GM12801 (cell line): ENCODE measurements around the gene ZRANB3.

ENCODE experiments used
- TF ChIP-seq, protein P1 (sequence below): IDR thresholded peaks from one replicate; pipeline ENCODE4 v1.5.1; 2011; ENCODE audit warnings: control low read depth; ENCODE audit not compliant: insufficient read length; ENCODE audit errors: extremely low read depth

ZRANB3 gene

DNA sequence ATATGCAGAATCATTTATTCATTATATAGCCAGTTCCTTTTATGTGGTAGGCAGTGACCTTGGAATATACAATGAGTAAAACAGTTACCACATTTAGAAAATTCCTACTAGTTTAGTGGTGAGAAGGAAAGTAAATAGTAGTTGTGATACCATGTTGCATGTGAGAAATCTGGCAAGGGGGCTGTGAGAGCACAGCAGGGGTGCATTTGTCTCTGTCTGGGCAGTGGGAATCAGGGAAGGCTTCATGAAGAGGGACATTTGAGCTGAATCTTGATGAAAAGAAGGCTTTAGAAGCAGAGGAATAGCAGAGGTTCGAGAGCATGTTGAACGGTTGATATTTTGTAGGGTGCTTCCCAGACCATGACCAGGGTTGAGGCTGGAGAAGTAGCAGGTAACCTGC, 400.3 kb downstream of the ZRANB3 start:
- TF ChIP-seq, protein P1, sequence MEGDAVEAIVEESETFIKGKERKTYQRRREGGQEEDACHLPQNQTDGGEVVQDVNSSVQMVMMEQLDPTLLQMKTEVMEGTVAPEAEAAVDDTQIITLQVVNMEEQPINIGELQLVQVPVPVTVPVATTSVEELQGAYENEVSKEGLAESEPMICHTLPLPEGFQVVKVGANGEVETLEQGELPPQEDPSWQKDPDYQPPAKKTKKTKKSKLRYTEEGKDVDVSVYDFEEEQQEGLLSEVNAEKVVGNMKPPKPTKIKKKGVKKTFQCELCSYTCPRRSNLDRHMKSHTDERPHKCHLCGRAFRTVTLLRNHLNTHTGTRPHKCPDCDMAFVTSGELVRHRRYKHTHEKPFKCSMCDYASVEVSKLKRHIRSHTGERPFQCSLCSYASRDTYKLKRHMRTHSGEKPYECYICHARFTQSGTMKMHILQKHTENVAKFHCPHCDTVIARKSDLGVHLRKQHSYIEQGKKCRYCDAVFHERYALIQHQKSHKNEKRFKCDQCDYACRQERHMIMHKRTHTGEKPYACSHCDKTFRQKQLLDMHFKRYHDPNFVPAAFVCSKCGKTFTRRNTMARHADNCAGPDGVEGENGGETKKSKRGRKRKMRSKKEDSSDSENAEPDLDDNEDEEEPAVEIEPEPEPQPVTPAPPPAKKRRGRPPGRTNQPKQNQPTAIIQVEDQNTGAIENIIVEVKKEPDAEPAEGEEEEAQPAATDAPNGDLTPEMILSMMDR = no peak

DNA sequence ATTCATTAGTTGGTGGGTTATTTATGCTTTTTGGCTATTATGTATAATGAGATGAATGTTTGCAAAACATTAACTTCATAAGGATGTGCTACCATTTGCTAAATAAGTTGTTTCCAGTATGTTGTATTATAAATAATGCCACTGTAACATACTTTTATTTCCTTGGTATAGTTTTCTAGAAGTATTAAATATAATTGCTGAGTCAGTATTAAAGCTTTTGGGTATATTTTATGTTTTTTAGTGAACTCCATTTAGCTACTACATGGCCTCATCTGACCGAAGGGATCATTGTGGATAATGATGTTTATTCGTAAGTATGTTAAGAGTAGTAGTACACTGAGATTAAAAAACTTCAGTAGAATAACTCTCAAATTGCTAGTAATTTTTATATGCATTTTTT, 405.1 kb downstream of the ZRANB3 start:
- TF ChIP-seq, protein P1 = no peak

DNA sequence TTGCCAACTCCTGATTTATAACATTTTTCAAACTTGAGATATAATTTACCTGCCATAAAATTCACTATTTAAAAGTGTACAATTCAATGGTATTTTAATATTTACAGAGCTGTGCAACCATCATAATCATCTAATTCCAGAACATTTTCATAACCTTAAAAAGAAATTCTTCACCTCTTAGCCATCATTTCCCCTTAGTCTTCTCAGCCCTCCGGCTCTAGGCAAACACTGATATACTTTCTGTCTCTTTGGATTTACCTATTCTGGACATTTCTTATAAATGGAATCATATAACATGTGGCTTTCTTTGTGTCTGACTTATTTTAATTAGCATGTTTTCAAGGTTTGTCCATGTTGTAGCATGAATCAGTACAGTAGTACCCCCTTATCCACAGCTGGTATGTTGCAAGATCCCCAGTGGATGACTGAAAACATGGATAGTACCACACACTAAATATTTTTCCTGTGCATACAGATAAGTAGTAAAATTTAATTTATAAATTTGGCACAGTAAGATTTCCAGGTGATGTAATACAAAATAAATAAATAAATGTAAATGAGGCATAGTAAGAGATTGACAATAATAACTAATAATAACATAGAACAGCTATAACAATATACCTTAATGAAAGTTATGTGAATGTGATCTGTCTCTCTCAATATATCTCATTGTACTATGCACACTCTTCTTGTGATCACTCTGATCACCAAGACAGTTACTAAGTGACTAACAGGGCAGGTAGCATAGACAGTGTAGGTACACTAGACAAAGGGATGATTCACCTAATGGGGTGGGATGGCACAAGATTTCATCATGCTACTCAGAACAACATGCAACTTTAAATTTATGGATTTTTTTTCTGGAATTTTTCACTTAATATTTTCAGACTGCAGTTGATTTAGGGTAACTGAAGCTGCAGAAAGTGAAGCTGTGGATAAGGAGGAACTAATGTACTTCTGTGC, 405.8 kb downstream of the ZRANB3 start:
- TF ChIP-seq, protein P1 = no peak

DNA sequence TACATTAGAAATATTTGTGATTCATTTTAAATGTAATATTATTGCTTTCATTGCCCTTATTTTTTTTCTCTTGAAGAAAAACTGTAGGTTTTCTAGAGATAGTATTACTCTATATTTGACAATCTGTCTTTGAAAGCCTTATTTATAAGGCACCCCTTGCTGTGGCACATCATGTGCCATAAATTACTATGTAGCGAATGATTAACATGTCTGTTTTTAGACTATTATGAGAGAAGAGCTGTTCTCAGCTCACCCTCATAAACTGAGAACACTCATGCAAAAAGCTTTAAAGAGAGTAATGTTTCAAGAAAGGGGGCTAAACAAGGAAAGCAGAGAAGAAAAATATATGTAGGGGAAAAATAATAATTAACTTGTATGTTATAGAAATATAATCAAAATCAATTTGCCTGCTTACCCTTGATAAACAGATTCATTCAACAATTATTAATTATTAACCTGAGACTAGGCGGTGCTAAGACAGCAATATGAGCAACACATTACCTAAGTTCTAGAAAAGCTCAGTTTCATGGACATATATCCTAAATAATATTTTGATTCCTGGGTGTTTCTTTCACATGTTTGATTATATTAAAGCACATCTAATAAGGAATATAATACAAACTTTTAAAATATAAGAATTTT, 409.9 kb downstream of the ZRANB3 start:
- TF ChIP-seq, protein P1 = no peak

DNA sequence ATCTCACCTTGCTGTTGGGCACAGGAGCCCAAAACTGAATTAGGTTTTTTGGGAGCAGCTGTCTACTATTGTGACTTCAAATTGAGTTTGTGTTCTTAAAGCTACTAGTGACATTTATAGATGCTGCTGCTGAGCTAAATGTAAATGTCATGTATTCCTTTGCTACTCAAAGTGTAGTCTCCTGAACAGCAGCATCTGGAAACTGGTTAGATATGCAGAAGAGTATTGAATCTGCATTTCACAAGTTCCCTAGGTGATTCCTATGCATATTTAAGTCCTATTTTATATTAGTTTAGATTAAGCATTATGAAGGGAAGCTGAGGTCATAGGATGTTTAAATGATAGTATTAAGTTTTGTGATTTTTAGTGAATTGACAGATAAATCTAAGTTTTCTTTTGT, 411.4 kb downstream of the ZRANB3 start:
- TF ChIP-seq, protein P1 = no peak

DNA sequence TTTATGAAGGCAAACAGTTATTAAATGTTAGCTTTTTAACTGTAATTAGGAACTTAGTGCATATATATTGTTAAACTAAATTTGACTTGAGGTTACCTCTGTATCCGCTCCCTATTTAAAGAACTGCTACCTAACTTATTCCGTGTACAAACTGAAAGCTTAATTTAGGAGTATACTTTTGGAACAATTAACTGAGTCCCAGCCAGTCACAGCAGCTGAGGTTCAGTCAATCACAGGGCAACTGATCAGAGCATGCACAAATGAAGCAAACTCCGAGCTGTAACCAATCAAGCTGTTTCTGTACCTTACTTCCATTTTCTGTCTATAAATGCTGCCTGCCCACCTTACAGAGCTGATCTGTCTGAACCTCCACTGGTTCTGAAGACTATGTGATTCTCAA, 417.7 kb downstream of the ZRANB3 start:
- TF ChIP-seq, protein P1 = no peak

DNA sequence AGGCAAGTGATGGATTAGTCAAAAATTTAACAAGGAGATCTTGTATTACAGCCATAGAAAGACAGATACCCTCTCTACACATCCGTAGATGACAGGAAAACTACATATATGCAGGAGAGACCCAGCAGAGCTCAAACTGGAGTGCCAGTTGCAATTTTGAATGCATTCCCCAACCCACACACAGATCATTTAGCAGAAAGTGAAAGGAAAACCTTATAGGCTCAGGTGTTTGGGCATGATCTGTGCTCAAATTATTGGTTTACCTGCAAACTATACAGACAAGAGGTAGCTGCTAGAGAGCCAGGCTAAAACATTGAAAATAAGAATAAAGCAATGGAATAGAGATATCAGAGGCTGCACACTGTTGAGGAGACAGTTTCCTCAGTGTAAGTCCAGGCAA, 427.2 kb downstream of the ZRANB3 start:
- TF ChIP-seq, protein P1 = no peak
